ENCODE data around the gene OR52K1. TPM values are rescaled to one million over a fixed set of nuclear protein-coding genes. Genes with fewer than 3 reads are reported as not detected.

Gene OR52K1
- total RNA-seq, 2 donors from 2014 or later, result not detected

DNA sequence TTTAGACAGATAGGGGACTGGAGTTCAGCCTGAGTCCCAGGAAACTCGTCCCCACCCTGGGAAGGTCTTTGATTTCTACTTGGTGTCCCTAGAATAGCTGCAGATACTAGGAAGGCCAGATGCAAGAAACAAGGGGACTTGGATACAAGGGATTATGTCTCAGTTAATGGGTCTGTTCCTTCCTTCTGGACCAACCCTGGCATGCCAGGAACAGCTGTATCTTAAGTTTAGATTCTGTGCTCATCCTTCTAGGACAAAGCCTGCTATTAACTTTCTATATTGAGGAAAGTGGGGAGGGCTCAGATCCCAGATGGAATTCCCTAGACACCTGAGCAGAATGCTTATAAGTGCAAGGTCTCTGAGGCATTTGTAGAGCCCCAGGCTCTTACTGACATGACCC lies 58.6 kb downstream of the OR52K1 start:
- no peak overlapping the region for H3K4me3 Mint-ChIP-seq
- Histone ChIP-seq H3K4me1 (ENCODE audit: control insufficient read depth, insufficient read depth, low read length) (no peaks in the 10 kb centered on the region), H3K36me3 (ENCODE audit: control insufficient read depth, insufficient read depth, low read length) (no peaks in the 10 kb centered on the region), H3K9me3 (ENCODE audit: control insufficient read depth, low read length) (no peaks in the 10 kb centered on the region), H3K27ac (ENCODE audit: low read depth, low read length) (no peak overlapping the region), H3K27me3 (ENCODE audit: control insufficient read depth, insufficient read depth, low read length, poor library complexity, severe bottlenecking) (peaks cover 15% of the 10 kb centered on the region), H3K4me3 (ENCODE audit: low read length) (no peak overlapping the region), H3K9ac (ENCODE audit: extremely low read depth, low read length, poor library complexity, severe bottlenecking) (no peak overlapping the region)
- no peak overlapping the region for H3K27ac Mint-ChIP-seq
- peaks cover 2% of the 10 kb centered on the region for H3K9me3 Mint-ChIP-seq
- TF ChIP-seq CTCF (conservative IDR thresholded peaks at IDR 0.05), result no peak
- H3K27me3 Mint-ChIP-seq (ENCODE audit: insufficient read depth), result peaks cover 16% of the 10 kb centered on the region
- WGBS, 2 experiments (ENCODE audit: insufficient coverage in 1 of 2, insufficient read length in 1 of 2), result 72% methylated on average over 1 of the region's 1 CpG; no CpG with 5 or more reads in 1 of the 2 experiments
- H3K36me3 Mint-ChIP-seq (ENCODE audit: low read depth), result no peaks in the 10 kb centered on the region
- no peaks in the 10 kb centered on the region for H3K4me1 Mint-ChIP-seq
- no peak for DNase-seq

Other genes with a start within 250 kb of the OR52K1 start
- not detected for gene OR52B4, start 114.3 kb upstream of the OR52K1 start, total RNA-seq
- 1 to 10 TPM; 9.8 to 10.0 TPM for gene TRIM21, start 88.9 kb upstream of the OR52K1 start, total RNA-seq
- gene OR52K2, start 33.4 kb upstream of the OR52K1 start, total RNA-seq, result not detected
- not detected for gene OR52M1, start 62.5 kb downstream of the OR52K1 start, total RNA-seq
- gene OR52I2, start 99.1 kb downstream of the OR52K1 start, total RNA-seq, result not detected
- gene OR52I1, start 111.4 kb downstream of the OR52K1 start, total RNA-seq, result not detected
- gene TRIM68, start 125.6 kb downstream of the OR52K1 start, total RNA-seq, result 10 to 100 TPM; 11.3 to 13.8 TPM
- gene OR51D1, start 154.8 kb downstream of the OR52K1 start, total RNA-seq, result not detected
- gene OR51E1, start 161.3 kb downstream of the OR52K1 start, total RNA-seq, result not detected
- not detected for gene OR51E2, start 215.2 kb downstream of the OR52K1 start, total RNA-seq
- gene MMP26, start 222.1 kb downstream of the OR52K1 start, total RNA-seq, result not detected